SU-DHL-6 (cell line): Measurements from ENCODE around the gene PCDH12.

Experiments used
- EZH2phosphoT487 ChIP-seq: fragments of 200-600 bp; sonication (generic), shearing (Covaris generic); conservative IDR thresholded peaks from 2 replicates; pipeline ENCODE4 v1.6.1; 2018; ENCODE audit warnings: mild to moderate bottlenecking, antibody characterized with exemption, low read length, moderate library complexity, mixed read lengths
- TF ChIP-seq, protein P1 (sequence below): fragments of 200-600 bp; sonication (generic); IDR thresholded peaks from one replicate; pipeline ENCODE4 v1.5.1; 2017; ENCODE audit warnings: antibody characterized with exemption, mild to moderate bottlenecking, low read length, moderate library complexity; ENCODE audit not compliant: insufficient read depth, poor library complexity, severe bottlenecking

DNA sequence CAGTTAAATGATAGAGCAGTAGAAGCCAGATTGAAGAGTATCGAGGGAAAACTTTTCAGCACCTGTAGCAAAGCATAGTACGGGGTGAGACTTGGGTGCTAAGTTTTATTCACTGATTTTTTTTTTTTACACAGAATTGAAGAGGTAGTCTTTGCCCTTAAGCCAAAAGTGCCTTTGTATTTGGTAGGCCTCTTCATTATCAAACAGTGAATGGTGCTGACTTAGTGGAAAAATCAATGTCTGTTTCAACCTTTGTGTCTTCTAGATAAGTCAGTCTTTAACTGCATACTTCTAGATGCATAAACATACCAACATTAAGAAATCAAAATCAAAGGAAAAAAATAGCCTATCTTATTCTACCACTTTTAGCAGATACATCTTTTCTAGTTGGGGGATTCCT is 24.6 kb upstream of the PCDH12 start:
- TF ChIP-seq, protein P1, sequence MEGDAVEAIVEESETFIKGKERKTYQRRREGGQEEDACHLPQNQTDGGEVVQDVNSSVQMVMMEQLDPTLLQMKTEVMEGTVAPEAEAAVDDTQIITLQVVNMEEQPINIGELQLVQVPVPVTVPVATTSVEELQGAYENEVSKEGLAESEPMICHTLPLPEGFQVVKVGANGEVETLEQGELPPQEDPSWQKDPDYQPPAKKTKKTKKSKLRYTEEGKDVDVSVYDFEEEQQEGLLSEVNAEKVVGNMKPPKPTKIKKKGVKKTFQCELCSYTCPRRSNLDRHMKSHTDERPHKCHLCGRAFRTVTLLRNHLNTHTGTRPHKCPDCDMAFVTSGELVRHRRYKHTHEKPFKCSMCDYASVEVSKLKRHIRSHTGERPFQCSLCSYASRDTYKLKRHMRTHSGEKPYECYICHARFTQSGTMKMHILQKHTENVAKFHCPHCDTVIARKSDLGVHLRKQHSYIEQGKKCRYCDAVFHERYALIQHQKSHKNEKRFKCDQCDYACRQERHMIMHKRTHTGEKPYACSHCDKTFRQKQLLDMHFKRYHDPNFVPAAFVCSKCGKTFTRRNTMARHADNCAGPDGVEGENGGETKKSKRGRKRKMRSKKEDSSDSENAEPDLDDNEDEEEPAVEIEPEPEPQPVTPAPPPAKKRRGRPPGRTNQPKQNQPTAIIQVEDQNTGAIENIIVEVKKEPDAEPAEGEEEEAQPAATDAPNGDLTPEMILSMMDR, result no peak
- no peak for TF ChIP-seq EZH2phosphoT487
